Esophagus muscularis mucosa (tissue), 4 donors: Measurements from ENCODE around the gene SYT3.

ENCODE experiments used
- CTCF ChIP-seq, 3 experiments: fragments of 200-600 bp in 2 of 3; fragments of 450-650 bp in 1 of 3; sonication (generic) in 2 of 3; IDR thresholded peaks; one replicate each; pipeline ENCODE4 v1.5.1; 2017 to 2019; ENCODE audit warnings: antibody characterized with exemption in 3 of 3, mild to moderate bottlenecking in 2 of 3, moderate library complexity in 1 of 3
- EP300 ChIP-seq: sonication (generic); formaldehyde crosslinking; IDR thresholded peaks from one replicate; pipeline ENCODE4 v1.6.1; 2017; ENCODE audit warnings: antibody characterized with exemption
- POLR2A ChIP-seq: fragments of 450-650 bp; IDR thresholded peaks from one replicate; pipeline ENCODE4 v1.6.1; 2017; ENCODE audit warnings: antibody characterized with exemption, moderate library complexity, mild to moderate bottlenecking, low read depth
- POLR2AphosphoS5 ChIP-seq, 2 donors: sonication (generic); formaldehyde crosslinking; IDR thresholded peaks; one replicate each; pipeline ENCODE4 v1.6.1; 2017; ENCODE audit warnings: antibody characterized with exemption in 2 of 2

- TF ChIP-seq POLR2A = no peak
- no peak for TF ChIP-seq CTCF (IDR thresholded peaks at IDR 0.05)
- no peak for TF ChIP-seq POLR2AphosphoS5 (IDR thresholded peaks at IDR 0.05)
- no peak for TF ChIP-seq EP300
Observed at GRCh38 chr19:50657222-50657669, 17.6 kb upstream of the SYT3 start.
